Peyer's patch (tissue), 4 donors: Measurements from ENCODE around the gene MED9. TPM values are rescaled to one million over a fixed set of nuclear protein-coding genes. Genes with fewer than 3 reads are reported as not detected.

ENCODE experiments used
- DNase-seq, 3 donors: peaks; one replicate each; pipeline ENCODE4 v3.0.0-alpha.2; 2017 to 2019
- H3K27ac ChIP-seq, 4 donors: fragments of 200-600 bp; sonication (generic); one replicate each; pipeline ENCODE4 v1.5.1; 2016 to 2019
- H3K27me3 ChIP-seq, 2 donors: fragments of 200-600 bp; sonication (generic); one replicate each; pipeline ENCODE4 v1.5.1; 2019
- H3K36me3 ChIP-seq, 3 donors: fragments of 200-600 bp; sonication (generic); one replicate each; pipeline ENCODE4 v1.5.1; 2016 to 2019
- H3K4me1 ChIP-seq, 4 donors: fragments of 200-600 bp; sonication (generic); one replicate each; pipeline ENCODE4 v1.5.1; 2016 to 2019
- H3K4me3 ChIP-seq, 4 donors: fragments of 200-600 bp; sonication (generic); 1 replicate in 3 of 4; 2 replicates in 1 of 4; pipeline ENCODE4 v1.5.1; 2016 to 2019; ENCODE audit warnings: mild to moderate bottlenecking in 1 of 4
- H3K9me3 ChIP-seq, 4 donors: fragments of 200-600 bp; sonication (generic); one replicate each; pipeline ENCODE4 v1.5.1; 2016 to 2019; ENCODE audit warnings: mild to moderate bottlenecking in 1 of 4
- POLR2A ChIP-seq, 2 donors: fragments of 450-650 bp; IDR thresholded peaks; one replicate each; pipeline ENCODE4 v1.5.1; 2017; ENCODE audit warnings: antibody characterized with exemption in 2 of 2, mild to moderate bottlenecking in 2 of 2, moderate library complexity in 2 of 2
- total RNA-seq, 4 donors: library from RNA; depleted of rRNA; stranded (reverse); fragments of >200 nt; gene quantifications; one replicate each; pipeline ENCODE4 v1.1.0, GENCODE V29; 2016
- TF ChIP-seq, protein P1 (sequence below), 6 experiments: fragments of 450-650 bp in 4 of 6; fragments of 200-600 bp in 2 of 6; sonication (generic) in 1 of 6; IDR thresholded peaks; one replicate each; pipeline ENCODE4 v1.5.1; 2017 to 2019; ENCODE audit warnings: antibody characterized with exemption in 6 of 6, mild to moderate bottlenecking in 3 of 6, moderate library complexity in 1 of 6

MED9 gene
- total RNA-seq, 4 donors from 2014 or later, result 8.3 to 42.4 (median 19.4) TPM

DNA sequence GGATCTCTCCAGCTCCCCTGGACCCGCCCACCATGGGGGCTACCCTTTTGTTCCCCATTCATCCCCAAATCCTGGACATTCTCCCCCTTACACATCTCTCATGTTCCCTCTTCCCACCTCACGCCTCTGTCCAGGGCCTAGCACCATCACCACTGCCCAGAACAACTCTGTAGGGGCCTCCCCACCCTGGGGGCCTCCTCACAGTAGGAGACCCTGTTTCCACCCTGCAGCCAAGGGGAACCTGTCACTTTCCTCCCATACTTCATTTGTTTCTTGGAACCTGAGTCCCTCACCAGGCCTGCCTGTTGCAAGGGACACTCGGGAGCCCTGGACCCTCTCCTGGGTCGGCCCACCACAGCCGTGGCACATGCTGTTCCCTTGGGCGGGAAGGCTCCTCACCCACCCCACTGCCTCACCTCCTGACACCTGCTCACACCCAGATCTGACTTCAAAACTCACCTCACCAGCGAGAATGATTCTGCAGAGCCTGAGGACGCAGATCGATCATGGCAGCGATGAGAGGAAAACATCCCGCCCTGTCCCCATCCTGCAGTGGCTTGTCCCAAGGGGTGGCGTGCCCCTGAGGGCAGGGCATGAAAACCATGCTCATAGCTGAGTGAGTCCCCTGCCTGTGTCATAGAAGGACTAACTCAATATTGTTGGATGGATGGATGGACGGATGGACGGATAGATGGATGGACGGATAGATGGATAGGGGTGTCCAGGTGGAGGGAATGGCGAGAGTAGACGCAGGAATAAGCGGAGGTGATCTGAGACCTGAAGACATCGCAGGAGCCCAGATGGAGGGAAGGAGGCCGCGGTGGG lies 26.2 kb downstream of the MED9 start:
- Histone ChIP-seq H3K36me3 (no peaks in the 10 kb centered on the region), H3K4me1 (peaks cover 0 to 13% (median 0%) of the 10 kb centered on the region in 4 donors), H3K27ac (no peak overlapping the region), H3K9me3 (no peaks in the 10 kb centered on the region), H3K27me3 (no peaks in the 10 kb centered on the region), H3K4me3 (no peak overlapping the region)
- no peak for TF ChIP-seq POLR2A (IDR thresholded peaks at IDR 0.05)
- TF ChIP-seq, protein P1, sequence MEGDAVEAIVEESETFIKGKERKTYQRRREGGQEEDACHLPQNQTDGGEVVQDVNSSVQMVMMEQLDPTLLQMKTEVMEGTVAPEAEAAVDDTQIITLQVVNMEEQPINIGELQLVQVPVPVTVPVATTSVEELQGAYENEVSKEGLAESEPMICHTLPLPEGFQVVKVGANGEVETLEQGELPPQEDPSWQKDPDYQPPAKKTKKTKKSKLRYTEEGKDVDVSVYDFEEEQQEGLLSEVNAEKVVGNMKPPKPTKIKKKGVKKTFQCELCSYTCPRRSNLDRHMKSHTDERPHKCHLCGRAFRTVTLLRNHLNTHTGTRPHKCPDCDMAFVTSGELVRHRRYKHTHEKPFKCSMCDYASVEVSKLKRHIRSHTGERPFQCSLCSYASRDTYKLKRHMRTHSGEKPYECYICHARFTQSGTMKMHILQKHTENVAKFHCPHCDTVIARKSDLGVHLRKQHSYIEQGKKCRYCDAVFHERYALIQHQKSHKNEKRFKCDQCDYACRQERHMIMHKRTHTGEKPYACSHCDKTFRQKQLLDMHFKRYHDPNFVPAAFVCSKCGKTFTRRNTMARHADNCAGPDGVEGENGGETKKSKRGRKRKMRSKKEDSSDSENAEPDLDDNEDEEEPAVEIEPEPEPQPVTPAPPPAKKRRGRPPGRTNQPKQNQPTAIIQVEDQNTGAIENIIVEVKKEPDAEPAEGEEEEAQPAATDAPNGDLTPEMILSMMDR (IDR thresholded peaks at IDR 0.05), result no peak
- peak in 1 of 3 donors; percentile 23 for DNase-seq

DNA sequence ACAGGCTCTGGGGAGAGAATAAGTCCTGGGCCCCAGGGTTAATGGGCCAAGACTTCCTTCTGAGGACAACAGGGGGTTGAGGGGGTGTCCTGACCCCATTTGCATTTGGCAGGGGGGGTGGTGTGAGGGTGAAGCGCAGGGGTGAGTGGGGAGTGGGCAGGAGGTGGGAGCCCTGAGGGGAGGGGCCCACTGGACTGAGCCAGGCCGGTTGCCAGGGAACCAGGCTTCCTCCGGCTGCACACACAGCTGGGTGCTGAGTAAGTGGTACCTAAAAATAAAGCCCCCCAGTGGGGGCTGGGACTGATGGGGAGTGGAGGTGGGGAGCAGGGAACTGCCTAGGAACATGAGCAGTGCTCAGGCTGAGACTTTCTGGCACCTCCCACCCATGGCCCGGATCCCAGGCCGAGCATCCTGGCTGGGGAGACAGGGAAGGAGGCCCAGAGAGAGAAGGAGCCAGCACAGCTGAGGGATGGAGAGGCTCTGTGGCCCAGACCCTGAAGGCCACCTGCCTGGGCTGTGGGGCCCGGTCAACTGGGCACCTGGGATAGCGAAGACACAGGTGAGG lies 26.8 kb downstream of the MED9 start:
- no peaks in the 10 kb centered on the region for H3K9me3 ChIP-seq
- H3K27me3 ChIP-seq, result no peaks in the 10 kb centered on the region
- DNase-seq, result no peak
- no peak overlapping the region for H3K4me3 ChIP-seq
- H3K27ac ChIP-seq, result no peak overlapping the region
- H3K4me1 ChIP-seq, result peaks cover 0 to 9% (median 0%) of the 10 kb centered on the region in 4 donors
- TF ChIP-seq, protein P1 (IDR thresholded peaks at IDR 0.05), result no peak
- TF ChIP-seq POLR2A (IDR thresholded peaks at IDR 0.05), result no peak
- no peaks in the 10 kb centered on the region for H3K36me3 ChIP-seq

DNA sequence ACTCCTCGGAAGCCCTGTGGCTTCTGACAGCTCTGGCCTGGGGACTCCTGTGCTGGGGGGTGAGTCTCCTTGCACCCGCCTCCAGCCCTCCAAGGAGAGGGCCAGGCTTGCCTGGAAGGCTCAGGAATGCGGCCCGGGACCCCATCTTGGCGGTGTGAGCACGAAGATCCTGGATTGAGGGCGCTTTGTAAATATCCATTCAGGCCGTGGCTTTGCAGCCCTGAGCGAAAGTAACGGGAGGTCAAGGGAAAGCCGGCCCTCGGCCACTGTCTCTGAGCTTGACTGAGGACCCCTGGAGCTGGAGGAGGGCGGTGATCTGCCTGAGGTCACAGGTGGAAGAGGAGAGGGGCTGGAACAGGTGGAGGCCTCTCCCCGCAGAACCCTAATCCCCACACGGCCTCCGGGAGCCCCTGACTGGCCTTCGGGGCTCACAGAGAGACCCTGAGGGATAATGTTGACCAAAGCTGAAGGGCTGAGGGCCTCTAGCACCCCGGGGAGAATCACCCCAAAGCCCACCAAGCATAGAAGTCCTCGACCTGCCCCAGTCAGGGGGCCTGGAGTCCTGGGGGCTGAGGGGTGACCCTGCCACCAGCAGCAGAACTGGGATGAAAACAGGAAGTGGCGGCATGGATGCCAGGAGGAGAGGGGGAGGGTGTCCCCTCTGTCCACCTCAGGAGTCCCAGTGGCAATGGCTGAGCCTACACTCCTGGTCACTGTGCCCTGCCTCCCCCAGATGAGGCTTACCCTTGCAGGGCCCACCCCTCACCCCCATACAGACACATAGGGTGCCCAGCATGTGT lies 27.7 kb downstream of the MED9 start:
- H3K36me3 ChIP-seq, result no peaks in the 10 kb centered on the region
- H3K27ac ChIP-seq, result no peak overlapping the region
- no peak for TF ChIP-seq POLR2A (IDR thresholded peaks at IDR 0.05)
- TF ChIP-seq, protein P1 (IDR thresholded peaks at IDR 0.05), result no peak
- H3K4me3 ChIP-seq, result no peak overlapping the region
- no peak for DNase-seq
- H3K4me1 ChIP-seq, result peaks cover 0 to 9% (median 0%) of the 10 kb centered on the region in 4 donors
- no peaks in the 10 kb centered on the region for H3K9me3 ChIP-seq
- H3K27me3 ChIP-seq, result no peaks in the 10 kb centered on the region

DNA sequence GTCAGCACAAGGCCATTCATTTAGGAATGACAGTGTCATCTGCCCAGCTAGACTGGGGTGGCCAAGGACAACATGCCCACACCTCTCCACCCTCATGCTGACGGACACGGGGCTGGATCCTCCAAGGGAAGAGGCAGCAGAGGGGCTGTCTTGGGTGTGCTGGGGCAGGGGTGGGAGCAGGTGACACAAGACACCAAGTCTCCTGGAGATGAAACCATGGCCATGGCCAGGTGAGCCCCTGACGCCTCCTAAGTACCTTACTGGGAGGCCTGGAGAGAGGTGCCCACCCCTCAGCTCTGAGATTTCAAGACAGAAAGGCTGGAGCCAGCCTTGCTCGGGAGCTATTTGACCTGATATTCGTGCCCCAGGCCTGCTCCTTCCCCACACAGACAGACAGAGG lies 28.4 kb downstream of the MED9 start:
- TF ChIP-seq, protein P1 (IDR thresholded peaks at IDR 0.05), result no peak
- no peak for TF ChIP-seq POLR2A (IDR thresholded peaks at IDR 0.05)
- H3K4me3 ChIP-seq, result no peak overlapping the region
- H3K27ac ChIP-seq, result no peak overlapping the region
- H3K36me3 ChIP-seq, result no peaks in the 10 kb centered on the region
- peaks cover 0 to 9% (median 0%) of the 10 kb centered on the region in 4 donors for H3K4me1 ChIP-seq
- H3K9me3 ChIP-seq, result no peaks in the 10 kb centered on the region
- DNase-seq, result no peak
- H3K27me3 ChIP-seq, result no peaks in the 10 kb centered on the region

DNA sequence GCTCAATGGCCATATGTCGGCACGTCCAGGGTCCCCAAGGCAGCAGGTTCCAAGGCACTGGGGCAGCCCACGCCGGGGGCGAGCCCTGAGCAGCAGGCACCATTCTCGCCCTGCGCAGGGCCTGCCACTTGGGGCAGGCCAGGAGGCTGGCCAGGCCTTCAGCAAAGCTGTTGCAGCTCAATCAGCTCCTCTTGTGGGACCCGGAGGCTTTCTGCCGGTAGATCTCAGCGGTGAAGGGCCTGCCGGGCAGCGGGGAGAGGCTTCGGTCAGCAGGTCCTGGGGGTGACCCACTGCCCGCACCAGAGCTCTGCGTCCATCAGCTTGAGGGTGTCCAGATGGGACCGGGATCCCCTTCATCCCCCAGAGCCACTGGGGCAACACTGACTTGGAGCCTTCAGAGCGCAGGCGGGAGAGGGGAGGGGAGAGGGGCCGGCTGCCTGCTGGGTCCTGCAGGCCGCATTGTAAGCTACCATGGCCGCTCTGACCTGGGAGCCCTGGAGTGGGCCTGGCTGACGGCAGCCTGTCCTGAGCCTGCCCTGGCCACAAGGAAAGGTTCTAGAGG lies 28.9 kb downstream of the MED9 start:
- no peak overlapping the region for H3K4me3 ChIP-seq
- no peak for DNase-seq
- no peaks in the 10 kb centered on the region for H3K9me3 ChIP-seq
- H3K27ac ChIP-seq, result no peak overlapping the region
- H3K4me1 ChIP-seq, result peaks cover 0 to 9% (median 0%) of the 10 kb centered on the region in 4 donors
- no peak for TF ChIP-seq POLR2A (IDR thresholded peaks at IDR 0.05)
- TF ChIP-seq, protein P1 (IDR thresholded peaks at IDR 0.05), result no peak
- H3K27me3 ChIP-seq, result no peaks in the 10 kb centered on the region
- no peaks in the 10 kb centered on the region for H3K36me3 ChIP-seq
